ENCODE measurements around the gene ACOT4. TPM values are rescaled to one million over a fixed set of nuclear protein-coding genes. Genes with fewer than 3 reads are reported as not detected.
"Not testable (repeated sequence)": the region's sequence is repeated elsewhere in the genome, so short reads cannot be mapped to it uniquely, and the experiment has no call there.

ACOT4 gene
- total RNA-seq, 1 experiment from 2014 or later: 5.1 TPM

- not testable (repeated sequence) for BruUV-seq (replicated peaks); H3K27me3 ChIP-seq (ENCODE audit: low read length); H3F3A ChIP-seq (ENCODE audit: low read length, unreplicated experiment); H3K9me3 ChIP-seq (ENCODE audit: low read length); H3K36me3 ChIP-seq (ENCODE audit: low read depth, low read length); H3K9me2 ChIP-seq (replicated peaks; ENCODE audit: low read length); H4K20me1 ChIP-seq (ENCODE audit: low read length)
- POLR2A ChIA-PET (ENCODE audit: unreplicated experiment): interaction anchor here (0.6 to 1.1 kb wide), 8 partner anchors 9 to 904 kb away, joined by 3 to 13 read pairs (median 4); partner anchors contain the start of gene RIOX1
- intact Hi-C loops (cut with micrococcal nuclease): loop anchor here (2.0 to 10.0 kb wide), 5 partner anchors 61 to 642 kb away; partner anchors contain the start of genes DCAF4 and RIOX1
- peak; percentile 89 for DNase-seq
- Histone ChIP-seq H3K4me1 (ENCODE audit: insufficient read depth, low read length) (peaks cover 31% of the 10 kb centered on the region), H3K27ac (ENCODE audit: low read length) (peak within 1 kb of the TSS; percentile 33), H3K4me3 (ENCODE audit: low read length) (peak within 1 kb of the TSS; percentile 67), H3K4me2 (ENCODE audit: low read length) (peak within 1 kb of the TSS; percentile 80), H3K9ac (ENCODE audit: low read length) (peak within 1 kb of the TSS; percentile 74), H3K79me2 (ENCODE audit: low read length) (peaks cover 29% of the 10 kb centered on the region), H2AFZ (ENCODE audit: low read length) (peak within 1 kb of the TSS; percentile 62)
- peak; percentile 74 for ATAC-seq
- TF ChIP-seq EZH2phosphoT487 (IDR thresholded peaks at IDR 0.05; ENCODE audit: borderline replicate concordance, low read length): peak; percentile 99
- CTCF ChIA-PET: interaction anchor here (0.5 to 1.5 kb wide), 10 partner anchors 40 to 931 kb away, joined by 3 to 8 read pairs (median 4); no protein-coding TSS in a partner anchor
These were observed 22.3 kb upstream of the ACOT4 start, which contains the start of gene ACOT2 for GRCh38 chr14:73569185-73569958. Gene ACOT2, plus strand, starts transcription at chr14:73569213. Its CDS starts 28 bp downstream, at chr14:73569241.

GRCh38 chr14:73570913-73571312, 20.8 kb upstream of the ACOT4 start:
- POLR2A ChIA-PET (ENCODE audit: unreplicated experiment): interaction anchor here (0.6 to 1.1 kb wide), 5 partner anchors 45 to 113 kb away, joined by 3 to 13 read pairs (median 8); partner anchors contain the start of genes NUMB and RIOX1
- DNase-seq (peak; percentile 48), ATAC-seq (peak; percentile 45)
- not testable (repeated sequence) for H3K4me2 ChIP-seq (ENCODE audit: low read length); H3K36me3 ChIP-seq (ENCODE audit: low read depth, low read length); H3F3A ChIP-seq (ENCODE audit: low read length, unreplicated experiment); H3K9me3 ChIP-seq (ENCODE audit: low read length); H2AFZ ChIP-seq (ENCODE audit: low read length); H3K27ac ChIP-seq (ENCODE audit: low read length); BruUV-seq (replicated peaks); H3K4me3 ChIP-seq (ENCODE audit: low read length); H3K9ac ChIP-seq (ENCODE audit: low read length); H3K27me3 ChIP-seq (ENCODE audit: low read length); H4K20me1 ChIP-seq (ENCODE audit: low read length); H3K9me2 ChIP-seq (replicated peaks; ENCODE audit: low read length)
- CTCF ChIA-PET: interaction anchor here (0.6 to 1.0 kb wide), 7 partner anchors 46 to 398 kb away, joined by 3 to 10 read pairs (median 4); no protein-coding TSS in a partner anchor
- intact Hi-C loops (cut with micrococcal nuclease): loop anchor here (1.0 kb wide), 1 partner anchor 1071 kb away; no protein-coding TSS in a partner anchor
- peak; percentile 73 for TF ChIP-seq CTCF (conservative IDR thresholded peaks at IDR 0.05; ENCODE audit: low read depth, low read length)
- H3K4me1 ChIP-seq (ENCODE audit: insufficient read depth, low read length): peaks cover 24% of the 10 kb centered on the region
- H3K79me2 ChIP-seq (ENCODE audit: low read length): peaks cover 29% of the 10 kb centered on the region

GRCh38 chr14:73573034-73573433, 18.6 kb upstream of the ACOT4 start:
- H3K9ac ChIP-seq (ENCODE audit: low read length); H3K4me2 ChIP-seq (ENCODE audit: low read length); H3K27ac ChIP-seq (ENCODE audit: low read length); H3F3A ChIP-seq (ENCODE audit: low read length, unreplicated experiment); H3K9me2 ChIP-seq (replicated peaks; ENCODE audit: low read length); POLR2A ChIA-PET (ENCODE audit: unreplicated experiment); CTCF ChIA-PET; H3K27me3 ChIP-seq (ENCODE audit: low read length); BruUV-seq (replicated peaks); H3K4me3 ChIP-seq (ENCODE audit: low read length); intact Hi-C loops (cut with micrococcal nuclease); H2AFZ ChIP-seq (ENCODE audit: low read length); ATAC-seq; H3K9me3 ChIP-seq (ENCODE audit: low read length); H3K36me3 ChIP-seq (ENCODE audit: low read depth, low read length); H4K20me1 ChIP-seq (ENCODE audit: low read length): not testable (repeated sequence)
- DNase-seq: peak; percentile 19
- peaks cover 21% of the 10 kb centered on the region for H3K4me1 ChIP-seq (ENCODE audit: insufficient read depth, low read length)
- H3K79me2 ChIP-seq (ENCODE audit: low read length): peaks cover 16% of the 10 kb centered on the region

- H3K27me3 ChIP-seq (ENCODE audit: low read length); H2AFZ ChIP-seq (ENCODE audit: low read length); intact Hi-C loops (cut with micrococcal nuclease); H3K27ac ChIP-seq (ENCODE audit: low read length); DNase-seq; H3K9ac ChIP-seq (ENCODE audit: low read length); H4K20me1 ChIP-seq (ENCODE audit: low read length); H3K79me2 ChIP-seq (ENCODE audit: low read length); H3K9me2 ChIP-seq (replicated peaks; ENCODE audit: low read length); H3K9me3 ChIP-seq (ENCODE audit: low read length); H3F3A ChIP-seq (ENCODE audit: low read length, unreplicated experiment); H3K4me3 ChIP-seq (ENCODE audit: low read length); POLR2A ChIA-PET (ENCODE audit: unreplicated experiment); H3K4me2 ChIP-seq (ENCODE audit: low read length); ATAC-seq; BruUV-seq (replicated peaks); H3K36me3 ChIP-seq (ENCODE audit: low read depth, low read length); CTCF ChIA-PET: not testable (repeated sequence)
- H3K4me1 ChIP-seq (ENCODE audit: insufficient read depth, low read length): peaks cover 14% of the 10 kb centered on the region
These were observed 17.9 kb upstream of the ACOT4 start for GRCh38 chr14:73573740-73574139.

- H3K9me3 ChIP-seq (ENCODE audit: low read length); H3K4me3 ChIP-seq (ENCODE audit: low read length); BruUV-seq (replicated peaks); H2AFZ ChIP-seq (ENCODE audit: low read length); H3K9ac ChIP-seq (ENCODE audit: low read length); POLR2A ChIA-PET (ENCODE audit: unreplicated experiment); H3K4me2 ChIP-seq (ENCODE audit: low read length); ATAC-seq; CTCF ChIA-PET; H4K20me1 ChIP-seq (ENCODE audit: low read length); H3K9me2 ChIP-seq (replicated peaks; ENCODE audit: low read length); H3K36me3 ChIP-seq (ENCODE audit: low read depth, low read length); DNase-seq; H3K27ac ChIP-seq (ENCODE audit: low read length); H3K27me3 ChIP-seq (ENCODE audit: low read length); H3K79me2 ChIP-seq (ENCODE audit: low read length); H3F3A ChIP-seq (ENCODE audit: low read length, unreplicated experiment); intact Hi-C loops (cut with micrococcal nuclease): not testable (repeated sequence)
- H3K4me1 ChIP-seq (ENCODE audit: insufficient read depth, low read length): peaks cover 14% of the 10 kb centered on the region
These were observed 17.4 kb upstream of the ACOT4 start for GRCh38 chr14:73574251-73574650.

Measured in PC-3 (cell line).